Activated T-cell treated with anti-CD3 and anti-CD28 coated beads, Interleukin-2, amount 50 U/mL, for 1 hour (primary cell): ENCODE results near the gene KLHDC4.
"Not testable (repeated sequence)": the region's sequence is repeated elsewhere in the genome, so short reads cannot be mapped to it uniquely, and the experiment has no call there.

Experiments used
- DNase-seq: peaks from one replicate; pipeline ENCODE4 v3.0.0-alpha.2; 2020

Gene KLHDC4

DNA sequence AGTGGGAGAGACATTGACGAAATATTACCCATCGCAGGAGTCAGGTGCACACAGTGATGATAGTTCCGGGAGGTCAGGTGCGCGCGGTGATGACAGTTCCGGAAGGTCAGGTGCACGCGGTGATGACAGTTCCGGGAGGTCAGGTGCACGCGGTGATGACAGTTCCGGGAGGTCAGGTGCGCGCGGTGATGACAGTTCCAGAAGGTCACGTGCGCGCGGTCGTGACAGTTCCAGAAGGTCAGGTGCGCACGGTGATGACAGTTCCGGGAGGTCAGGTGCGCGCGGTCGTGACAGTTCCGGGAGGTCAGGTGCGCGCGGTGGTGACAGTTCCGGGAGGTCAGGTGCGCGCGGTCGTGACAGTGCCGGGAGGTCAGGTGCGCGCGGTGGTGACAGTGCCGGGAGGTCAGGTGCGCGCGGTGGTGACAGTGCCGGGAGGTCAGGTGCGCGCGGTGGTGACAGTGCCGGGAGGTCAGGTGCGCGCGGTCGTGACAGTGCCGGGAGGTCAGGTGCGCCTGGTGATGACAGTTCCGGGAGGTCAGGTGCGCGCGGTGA, 84.7 kb downstream of the KLHDC4 start:
- DNase-seq, result not testable (repeated sequence)

DNA sequence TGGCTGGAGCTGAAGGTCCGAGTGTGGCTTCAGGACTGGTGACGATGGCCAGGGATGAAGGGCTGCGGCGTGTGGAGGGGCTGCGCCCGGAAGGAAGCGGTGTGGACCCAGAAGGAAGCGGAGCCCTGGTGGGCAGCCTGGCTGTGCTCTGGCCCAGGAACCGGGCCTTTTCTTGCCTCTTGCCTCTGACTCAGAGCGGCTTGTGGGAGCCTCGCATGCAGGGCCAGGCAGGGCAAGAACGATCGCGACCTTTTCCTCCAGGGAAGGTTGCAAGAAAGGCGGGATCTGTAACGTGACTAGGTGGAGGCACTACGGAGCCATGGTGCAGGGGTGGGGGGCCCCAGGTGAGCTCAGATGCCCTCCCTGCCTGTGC, 85.5 kb downstream of the KLHDC4 start:
- no peak for DNase-seq

DNA sequence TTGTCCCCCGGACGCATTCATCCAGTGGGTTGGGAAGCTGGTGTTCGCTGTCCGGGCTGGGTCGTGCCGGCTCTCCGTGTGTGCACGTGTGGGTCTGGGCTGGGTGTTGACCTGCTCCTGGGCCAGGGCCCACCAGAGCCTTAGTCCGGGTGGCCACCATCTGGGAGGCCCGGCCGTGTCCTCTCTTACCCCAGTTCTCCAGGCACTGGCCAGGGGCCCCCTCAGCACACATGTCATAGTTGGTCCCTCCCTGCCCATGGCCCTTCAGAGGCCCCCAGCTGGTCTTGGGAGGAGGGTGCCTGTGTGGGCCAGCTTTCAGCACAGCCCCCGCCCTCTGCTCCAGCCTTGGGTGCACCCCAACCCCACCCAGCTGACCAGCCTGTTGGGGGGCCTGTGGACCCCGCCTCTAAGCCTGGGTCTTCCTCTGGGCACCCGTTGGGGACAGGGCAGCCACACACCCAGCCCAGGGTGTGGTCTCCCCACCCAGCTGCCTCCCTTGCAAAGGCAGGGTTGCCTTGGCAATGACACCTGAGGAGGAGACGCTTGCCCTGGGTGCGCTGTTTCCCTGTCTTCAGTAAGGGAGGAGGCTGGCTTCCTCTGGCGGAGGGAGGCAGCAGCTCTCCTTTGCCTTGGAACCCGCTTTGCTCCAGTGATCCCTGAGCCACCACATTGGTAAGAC, 86.1 kb downstream of the KLHDC4 start:
- DNase-seq, result no peak

DNA sequence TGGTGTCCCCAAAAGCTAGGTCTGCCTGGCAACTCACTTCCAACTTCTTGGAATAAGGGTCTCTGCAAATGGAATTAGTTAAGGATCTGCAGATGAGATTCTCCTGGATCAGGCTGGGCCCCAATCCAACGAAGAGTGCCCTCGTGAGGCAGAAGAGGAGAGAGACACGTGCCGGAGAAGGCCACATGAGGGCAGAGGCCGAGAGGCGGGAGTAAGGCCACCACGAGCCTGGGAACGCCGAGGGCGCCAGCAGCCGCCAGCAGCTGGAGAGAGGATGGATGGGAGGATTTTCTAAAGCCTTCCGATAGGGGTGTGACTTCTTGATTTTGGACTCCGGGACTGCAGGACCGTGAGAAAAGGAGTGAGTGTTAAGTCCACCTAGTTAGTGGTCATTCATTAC, 87.2 kb downstream of the KLHDC4 start:
- DNase-seq, result no peak

DNA sequence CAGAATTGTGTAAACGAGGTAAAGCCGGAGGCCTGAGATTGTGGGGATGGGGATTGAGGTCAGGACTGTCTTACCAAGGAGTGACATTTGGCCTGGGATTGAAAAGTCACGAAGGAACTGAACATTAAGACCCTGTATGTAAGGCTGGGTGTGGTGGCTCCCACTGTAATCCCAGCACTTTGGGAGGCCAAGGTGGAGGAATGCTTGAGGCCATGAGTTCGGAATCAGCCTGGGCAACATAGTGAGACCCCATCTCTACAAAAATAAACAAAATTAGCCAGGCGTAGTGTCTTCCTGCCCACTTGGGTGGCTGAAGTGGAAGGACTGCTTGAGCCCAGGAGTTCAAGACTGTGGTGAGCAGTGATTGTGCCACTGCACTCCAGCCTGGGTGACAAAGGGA, 88.0 kb downstream of the KLHDC4 start:
- no peak for DNase-seq

DNA sequence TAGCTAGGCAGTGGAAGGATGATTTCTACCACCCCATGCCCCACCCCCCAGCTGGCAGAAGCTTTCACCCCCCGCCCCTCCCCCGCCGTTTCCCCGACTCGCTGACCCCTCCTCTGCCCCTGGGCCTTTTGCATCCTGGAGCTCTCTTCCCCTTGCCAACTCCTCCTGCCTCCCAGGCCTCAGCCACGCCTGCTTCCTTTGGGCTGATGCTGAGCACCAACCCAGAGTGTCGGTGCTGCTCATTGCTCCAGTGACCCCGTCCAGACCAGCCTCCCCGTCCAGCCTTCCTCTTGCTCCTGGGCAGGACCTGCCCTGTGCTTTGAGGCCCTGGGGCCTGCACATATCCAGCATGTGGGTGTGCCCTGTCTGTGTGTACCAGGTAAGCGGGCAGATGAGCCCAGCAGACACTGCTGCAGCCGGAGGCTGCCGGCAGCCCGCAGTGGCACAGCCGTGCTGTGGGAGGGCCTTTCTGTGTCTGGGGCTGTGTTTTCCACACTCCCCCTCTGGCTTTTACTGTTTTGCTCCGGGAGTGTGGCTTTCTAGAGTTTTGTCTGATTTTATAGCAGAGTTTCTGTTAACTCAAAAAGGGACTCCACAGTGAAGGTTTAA, 90.6 kb downstream of the KLHDC4 start:
- DNase-seq, result no peak

DNA sequence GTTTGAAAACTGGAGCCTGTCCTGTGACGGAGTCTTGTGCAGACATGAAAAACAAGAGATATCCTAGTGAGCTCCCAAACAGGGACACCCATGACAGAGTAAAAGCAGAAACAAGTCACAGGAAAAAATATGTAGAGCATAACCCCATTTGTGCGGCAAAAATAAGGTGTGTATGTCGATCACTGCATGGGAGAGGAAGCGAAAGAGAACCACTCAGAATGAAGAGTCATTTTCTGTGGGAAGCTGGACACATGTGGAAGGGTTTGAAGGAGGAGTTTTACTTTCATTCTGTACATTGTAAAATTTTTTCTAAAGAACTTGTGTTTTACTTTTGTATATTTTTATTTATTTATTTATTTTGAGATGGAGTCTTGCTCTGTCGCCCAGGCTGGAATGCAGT, 91.4 kb downstream of the KLHDC4 start:
- DNase-seq, result no peak

DNA sequence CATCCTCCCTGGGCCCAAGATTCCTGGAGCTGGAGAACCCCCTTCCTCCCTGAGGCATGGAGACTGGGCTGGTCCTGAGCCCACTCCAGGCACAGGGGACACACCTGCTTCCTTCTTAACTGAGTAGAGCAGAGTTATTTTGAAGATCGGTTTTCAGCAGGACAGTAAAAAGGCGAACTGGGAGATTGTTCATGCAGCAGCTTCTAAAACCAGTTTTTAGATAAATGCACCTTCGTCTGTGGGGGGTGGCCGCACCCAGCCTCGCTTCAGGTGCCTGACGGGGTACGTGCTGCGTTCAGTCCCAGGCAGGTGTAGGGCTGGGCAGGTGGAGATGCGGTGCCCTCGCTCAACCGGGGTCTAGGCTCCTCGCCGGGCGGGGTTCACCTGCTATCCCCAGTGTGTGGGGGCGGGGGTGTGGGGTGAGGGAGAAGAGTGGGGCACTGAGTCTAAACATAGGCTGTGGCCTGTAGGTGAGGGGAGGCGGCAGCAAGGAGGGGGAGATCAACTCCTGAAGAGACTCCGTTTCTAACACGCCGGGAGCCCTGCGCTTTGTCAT, 94.0 kb downstream of the KLHDC4 start:
- no peak for DNase-seq

DNA sequence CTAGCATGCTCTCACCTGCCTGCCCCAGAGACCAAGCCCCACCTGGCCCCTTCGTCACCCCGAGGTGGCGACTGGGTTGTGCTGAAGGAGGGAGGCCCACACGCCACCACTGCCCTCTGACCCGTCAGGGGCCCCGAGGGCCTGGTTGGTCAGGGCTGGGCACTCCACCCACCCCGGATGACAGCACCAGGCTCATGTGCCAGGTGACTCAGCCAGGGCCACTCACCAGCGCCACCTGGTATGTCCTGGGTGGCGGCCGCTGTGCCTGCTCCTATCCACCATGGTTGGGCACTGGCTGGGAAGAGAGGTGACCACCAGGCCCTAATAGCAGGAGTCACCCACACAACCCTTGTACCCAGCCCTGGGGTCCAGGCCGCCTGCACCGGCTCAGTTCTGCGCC, 94.6 kb downstream of the KLHDC4 start:
- no peak for DNase-seq

DNA sequence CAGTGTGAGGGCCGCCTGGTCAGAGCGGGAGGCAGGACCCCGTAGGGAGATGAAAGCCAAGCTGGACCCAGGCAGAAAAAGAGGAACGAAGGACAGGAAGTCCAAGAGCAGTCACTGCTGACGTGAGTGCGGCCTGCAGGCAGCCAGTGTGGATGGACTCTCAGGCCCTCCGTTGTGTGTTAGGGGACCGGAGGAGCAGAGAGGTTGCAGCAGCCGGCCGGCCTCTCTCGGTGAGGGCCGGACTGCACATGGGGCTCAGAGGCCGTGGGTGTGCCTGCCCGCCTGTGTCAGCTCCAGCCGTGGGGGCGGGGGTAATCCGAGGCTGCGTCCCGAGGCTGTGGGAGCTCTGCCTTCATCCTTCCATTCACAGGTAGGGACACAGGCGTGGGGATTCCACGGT, 96.1 kb downstream of the KLHDC4 start:
- no peak for DNase-seq

DNA sequence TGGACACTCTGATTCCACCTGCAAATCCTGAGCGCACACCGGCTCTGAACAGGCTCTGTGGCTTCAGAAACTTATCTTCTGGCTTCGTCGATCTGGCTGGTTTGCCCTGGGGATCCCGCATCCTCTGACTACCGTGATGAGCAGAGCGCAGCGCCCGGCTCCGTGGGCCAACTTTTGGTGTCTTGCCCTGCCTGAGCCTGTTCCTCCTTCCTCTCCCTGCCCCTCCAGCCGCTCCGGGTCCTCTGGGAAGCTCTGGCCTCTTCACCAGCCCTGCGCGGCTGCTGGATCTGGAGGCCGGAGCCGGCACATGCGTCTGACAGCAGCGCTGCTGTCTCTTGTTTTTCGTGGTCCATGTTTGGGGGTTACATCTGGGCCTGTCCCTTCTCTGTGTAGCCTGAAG, 97.8 kb downstream of the KLHDC4 start:
- DNase-seq, result no peak

DNA sequence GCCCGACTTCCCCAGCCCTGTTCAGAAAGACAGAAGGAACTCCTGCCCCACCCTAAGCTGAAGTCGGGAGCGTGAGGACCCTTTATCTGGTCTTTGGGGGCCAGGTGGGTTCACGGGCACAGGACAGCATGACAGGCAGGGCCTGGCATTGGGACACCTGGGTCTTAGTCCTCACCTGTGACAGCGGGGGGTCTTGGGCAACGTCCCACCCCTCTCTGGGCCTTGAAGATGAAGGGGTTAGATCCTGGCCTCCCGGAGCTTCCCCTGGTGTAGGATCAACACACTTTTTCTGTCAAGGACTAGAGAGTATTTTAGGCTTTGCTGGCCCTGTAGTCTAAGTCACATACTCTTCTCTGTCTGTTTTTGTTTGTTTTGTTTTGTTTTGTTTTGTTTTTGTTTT, 98.3 kb downstream of the KLHDC4 start:
- no peak for DNase-seq

DNA sequence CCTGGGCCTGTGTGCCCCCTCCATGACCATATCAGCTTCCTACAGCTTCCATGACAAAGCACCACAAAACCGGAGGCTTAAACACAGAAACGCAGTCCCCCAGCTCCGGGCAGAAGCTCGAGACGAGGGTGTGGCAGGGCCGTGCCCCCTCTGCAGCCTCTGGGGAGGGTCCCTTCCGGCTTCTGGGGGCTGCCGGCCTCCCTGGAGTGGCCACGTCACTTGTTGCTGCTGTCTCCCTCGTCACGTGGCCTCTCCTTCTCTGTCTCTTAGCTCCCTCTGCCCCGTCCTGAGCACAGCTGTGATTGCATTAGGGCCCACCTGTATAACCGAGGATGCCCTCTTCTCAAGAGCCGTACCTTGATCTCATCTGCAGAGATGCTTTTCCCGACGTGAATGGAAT, 98.9 kb downstream of the KLHDC4 start:
- DNase-seq, result no peak

DNA sequence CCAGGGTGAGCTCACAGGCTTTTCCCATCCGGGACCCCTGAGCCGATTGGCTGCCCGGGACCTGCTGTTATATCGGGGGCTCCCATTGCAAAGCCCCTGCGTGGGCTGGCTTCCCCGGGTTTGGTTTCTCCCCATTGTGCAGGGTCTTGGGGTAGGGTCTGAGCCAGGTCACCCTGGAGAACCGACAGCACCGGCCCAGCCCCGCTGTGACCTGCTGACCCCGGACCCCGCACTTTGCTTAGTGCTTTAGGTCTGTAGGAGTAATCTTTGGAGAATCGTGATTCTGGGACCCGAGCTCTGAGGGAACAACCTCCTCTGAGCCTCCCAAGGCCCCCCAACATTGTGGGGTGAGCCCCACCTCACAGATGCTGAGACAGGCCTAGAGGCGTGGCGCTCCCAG, 100.6 kb downstream of the KLHDC4 start:
- no peak for DNase-seq

DNA sequence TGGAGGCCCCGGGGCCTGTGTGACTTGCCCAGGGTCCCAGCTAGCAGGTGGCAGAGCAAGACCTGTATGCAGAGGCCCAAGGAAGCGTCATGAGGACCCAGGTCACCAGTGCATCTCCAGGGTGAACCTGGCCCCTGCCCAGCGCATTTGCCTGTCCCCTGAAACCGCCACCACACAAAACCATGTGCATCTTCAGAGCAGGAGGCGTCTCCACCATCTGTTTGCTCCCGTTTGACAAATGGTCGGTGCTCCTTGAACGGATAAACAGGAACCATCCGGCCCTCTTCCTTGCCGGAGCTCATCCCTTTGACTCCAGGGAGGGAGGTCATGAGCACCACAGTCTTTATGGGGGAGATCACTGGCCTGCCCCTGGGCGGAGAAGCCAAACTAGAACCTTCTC, 101.0 kb downstream of the KLHDC4 start:
- DNase-seq, result no peak

DNA sequence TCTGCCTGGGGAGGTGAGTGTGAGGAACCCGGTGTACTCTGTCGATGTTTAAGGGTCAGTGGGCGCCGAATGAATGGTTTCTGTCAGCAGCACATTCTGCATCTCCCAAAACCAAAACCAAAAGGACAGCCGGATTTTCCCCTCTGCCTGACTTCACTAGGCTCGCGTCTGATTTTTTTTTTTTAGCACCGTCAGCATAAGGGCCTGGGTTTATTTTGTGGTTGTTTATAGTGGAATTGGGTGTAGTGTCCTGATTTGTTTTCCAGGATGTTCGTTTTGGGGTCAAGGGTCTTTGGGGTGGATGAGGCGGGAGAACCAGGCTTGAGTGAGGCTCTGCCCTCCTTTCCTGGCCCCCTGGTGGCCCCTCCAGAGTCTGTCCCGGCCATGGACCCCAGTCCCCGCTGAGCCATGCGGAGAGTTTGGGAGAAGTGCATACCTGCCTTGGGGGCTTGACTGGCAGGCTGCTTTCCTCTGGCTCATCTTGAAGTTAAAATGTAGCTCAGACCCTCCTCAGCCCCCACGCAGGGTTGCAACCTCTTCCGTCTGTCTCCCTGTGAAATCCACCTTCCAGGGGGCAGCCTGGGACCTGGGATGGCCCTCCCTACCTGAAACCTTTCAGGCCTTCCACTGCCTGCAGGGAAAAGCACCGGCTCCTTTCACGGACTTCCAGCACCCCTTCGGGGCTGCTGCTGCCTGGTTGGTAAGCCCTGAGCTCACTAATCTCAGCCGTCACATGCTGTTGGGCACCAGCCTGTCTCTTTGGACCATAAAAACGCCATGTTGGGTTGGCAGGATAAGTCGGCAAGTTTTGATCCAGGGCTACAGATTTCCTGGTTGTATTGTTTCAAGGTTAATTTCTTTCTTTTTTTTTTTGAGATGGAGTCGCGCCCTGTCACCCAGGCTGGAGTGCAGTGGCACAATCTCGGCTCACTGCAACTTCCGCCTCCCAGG, 103.3 kb downstream of the KLHDC4 start:
- DNase-seq, result no peak

DNA sequence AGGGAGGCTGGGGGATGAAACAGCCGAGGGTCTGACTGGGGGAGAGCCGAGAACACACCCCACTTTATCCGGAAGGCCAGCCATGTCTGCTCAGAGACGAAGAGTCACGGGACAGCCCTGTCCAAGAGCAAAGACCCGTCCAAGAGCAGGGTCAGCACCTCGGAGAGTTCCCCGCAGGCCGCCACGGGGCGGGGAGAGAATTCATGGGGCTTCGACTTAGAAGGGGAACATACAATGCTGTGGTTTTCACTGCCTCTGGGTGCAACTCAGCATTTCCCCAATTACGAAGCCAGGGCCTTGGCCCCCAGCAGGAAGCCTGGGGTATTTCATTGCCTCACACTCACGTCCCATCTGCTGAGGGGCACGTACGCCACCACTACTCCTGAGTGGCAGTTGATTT, 104.2 kb downstream of the KLHDC4 start:
- peak; percentile 25 for DNase-seq

DNA sequence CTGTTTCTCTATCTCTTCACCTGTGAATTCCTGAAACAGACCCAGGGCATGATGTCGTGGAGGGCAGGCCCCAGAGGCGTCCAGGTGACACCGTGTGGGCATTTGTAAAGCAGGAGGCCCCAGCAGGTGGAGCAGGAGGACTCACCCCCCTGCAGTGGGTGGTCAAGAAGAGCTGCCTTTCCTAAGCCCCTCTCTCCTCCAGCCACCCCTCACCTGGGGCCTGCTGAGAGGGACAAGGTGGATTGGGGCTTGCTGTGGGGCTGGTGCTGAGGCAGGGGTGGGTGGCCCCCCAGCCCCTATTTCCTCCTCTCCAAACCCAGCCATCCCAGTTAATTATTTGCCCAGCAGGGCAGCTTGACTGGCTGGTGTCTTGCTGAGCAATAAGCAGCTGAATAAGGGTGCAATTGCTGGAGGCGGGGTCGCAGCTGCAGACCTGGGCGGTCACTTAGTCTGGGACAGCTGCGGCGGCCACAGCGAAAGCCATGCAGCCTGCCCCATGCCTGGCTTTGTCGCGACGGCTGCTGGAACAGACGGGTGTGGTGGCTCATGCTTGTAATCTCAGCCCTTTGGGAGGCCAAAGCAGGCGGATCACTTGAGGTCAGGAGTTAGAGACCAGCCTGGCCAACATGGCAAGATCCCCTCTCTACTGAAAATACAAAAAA, 107.1 kb downstream of the KLHDC4 start:
- DNase-seq, result no peak
